H1 (cell line): Measurements from ENCODE around the gene PHTF2. TPM values are rescaled to one million over a fixed set of nuclear protein-coding genes. Genes with fewer than 3 reads are reported as not detected.

Experiments used
- CTCF ChIA-PET: fragments of 300-600 bp; sonication (Branson Sonifier 250); formaldehyde crosslinking; loops from one replicate; lab custom pipeline; 2021; ENCODE audit not compliant: partially characterized antibody; lab: Charles Lee
- POLR2A ChIA-PET: fragments of 300-600 bp; sonication (Branson Sonifier 250); formaldehyde crosslinking; loops from one replicate; lab custom pipeline; 2021; ENCODE audit warnings: inconsistent platforms; ENCODE audit not compliant: partially characterized antibody; lab: Charles Lee
- DNase-seq, 2 experiments: peaks; one replicate each; pipeline versions ENCODE4 v3.0.0 to v3.0.0-alpha.2; 2010 to 2022; ENCODE audit warnings: low spot score in 2 of 2, low read depth in 1 of 2, mixed read lengths in 1 of 2
- FAIRE-seq: peaks from 2 replicates; lab custom pipeline; 2011; peaks lifted over from hg19 to GRCh38; lab: Jason Lieb, UNC
- H2AFZ ChIP-seq: 2 replicates; pipeline ENCODE4 v1.8.1; 2012; ENCODE audit warnings: low read length, inconsistent platforms
- H2AK5ac ChIP-seq: 2 replicates; pipeline ENCODE4 v1.6.1; 2013; ENCODE audit warnings: low read depth, low read length
- H2BK120ac ChIP-seq: replicated peaks from 2 replicates; pipeline ENCODE3; 2013; ENCODE audit warnings: low read depth, low read length, inconsistent platforms
- H2BK12ac ChIP-seq: 2 replicates; pipeline ENCODE4 v1.6.1; 2013; ENCODE audit warnings: low read depth, low read length
- H2BK15ac ChIP-seq: 2 replicates; pipeline ENCODE4 v1.6.1; 2013; ENCODE audit warnings: low read length
- H2BK20ac ChIP-seq: 2 replicates; pipeline ENCODE4 v1.6.1; 2013; ENCODE audit warnings: low read length
- H2BK5ac ChIP-seq: 2 replicates; pipeline ENCODE4 v1.6.1; 2013; ENCODE audit warnings: low read depth, low read length
- H3K14ac ChIP-seq: 2 replicates; pipeline ENCODE4 v1.6.1; 2013; ENCODE audit warnings: inconsistent platforms; ENCODE audit not compliant: insufficient read length
- H3K18ac ChIP-seq: 2 replicates; pipeline ENCODE4 v1.6.1; 2013; ENCODE audit warnings: low read length; ENCODE audit errors: extremely low read depth
- H3K23ac ChIP-seq: 2 replicates; pipeline ENCODE4 v1.6.1; 2013; ENCODE audit warnings: inconsistent platforms; ENCODE audit not compliant: insufficient read length
- H3K23me2 ChIP-seq: 2 replicates; pipeline ENCODE4 v1.6.1; 2013; ENCODE audit warnings: low read depth, low read length
- H3K27ac ChIP-seq: 2 replicates; pipeline ENCODE4 v1.6.1; 2011; ENCODE audit warnings: low read depth, low read length, inconsistent platforms
- H3K27me3 ChIP-seq, 4 experiments: replicated peaks in 1 of 4; 1 replicate in 1 of 4; 2 replicates in 3 of 4; pipeline versions ENCODE4 v1.6.1 to v1.8.1; 2011 to 2013; ENCODE audit warnings: low read length in 3 of 4, mild to moderate bottlenecking in 3 of 4, inconsistent platforms in 2 of 4, mixed read lengths in 2 of 4, moderate library complexity in 1 of 4; ENCODE audit not compliant: control insufficient read depth in 3 of 4, insufficient read depth in 3 of 4; ENCODE audit errors: extremely low read depth in 1 of 4
- H3K36me3 ChIP-seq, 4 experiments: 2 replicates each; pipeline versions ENCODE4 v1.6.1 to v1.8.1; 2011 to 2013; ENCODE audit warnings: mild to moderate bottlenecking in 4 of 4, low read length in 3 of 4, moderate library complexity in 2 of 4, control low read depth in 1 of 4, inconsistent platforms in 1 of 4; ENCODE audit not compliant: insufficient read depth in 4 of 4, control insufficient read depth in 2 of 4
- H3K4ac ChIP-seq: replicated peaks from 2 replicates; pipeline ENCODE3; 2013; ENCODE audit warnings: low read length, low read depth, mixed read lengths, inconsistent platforms; ENCODE audit not compliant: insufficient read length
- H3K4me1 ChIP-seq, 4 experiments: replicated peaks in 1 of 4; 1 replicate in 1 of 4; 2 replicates in 3 of 4; pipeline versions ENCODE4 v1.6.1 to v1.8.1; 2011 to 2013; ENCODE audit warnings: low read length in 3 of 4, inconsistent platforms in 2 of 4, mixed read lengths in 1 of 4; ENCODE audit not compliant: insufficient read depth in 4 of 4, control insufficient read depth in 3 of 4
- H3K4me2 ChIP-seq, 2 experiments: 2 replicates each; pipeline versions ENCODE4 v1.6.1 to v1.8.1; 2011 to 2013; ENCODE audit warnings: low read depth in 2 of 2, low read length in 2 of 2, control low read depth in 1 of 2, inconsistent platforms in 1 of 2, mild to moderate bottlenecking in 1 of 2; ENCODE audit not compliant: insufficient read depth in 1 of 2
- H3K4me3 ChIP-seq, 4 experiments: fragments of 200-600, 300-600 bp in 1 of 4; sonication (generic), shearing (Covaris generic), sonication (Bioruptor Twin) in 1 of 4; 2 replicates each; pipeline versions ENCODE4 v1.5.1 to v1.8.1; 2011 to 2016; ENCODE audit warnings: low read length in 4 of 4, low read depth in 3 of 4, control low read depth in 2 of 4, inconsistent platforms in 2 of 4, mild to moderate bottlenecking in 2 of 4, mixed read lengths in 1 of 4, moderate library complexity in 1 of 4; ENCODE audit not compliant: insufficient read depth in 2 of 4; ENCODE audit errors: extremely low read depth in 1 of 4
- H3K56ac ChIP-seq: replicated peaks from 2 replicates; pipeline ENCODE3; 2013; ENCODE audit warnings: low read depth, mild to moderate bottlenecking, mixed read lengths, low read length, inconsistent platforms; ENCODE audit not compliant: insufficient read length
- H3K79me1 ChIP-seq: 2 replicates; pipeline ENCODE4 v1.6.1; 2013; ENCODE audit warnings: low read depth, low read length, control low read depth
- H3K79me2 ChIP-seq, 2 experiments: 2 replicates each; pipeline versions ENCODE4 v1.6.1 to v1.8.1; 2012 to 2013; ENCODE audit warnings: low read length in 2 of 2, mild to moderate bottlenecking in 2 of 2, inconsistent platforms in 1 of 2; ENCODE audit not compliant: insufficient read depth in 2 of 2, control insufficient read depth in 1 of 2
- H3K9ac ChIP-seq, 4 experiments: replicated peaks in 1 of 4; 1 replicate in 1 of 4; 2 replicates in 3 of 4; pipeline versions ENCODE4 v1.6.1 to v1.8.1; 2011 to 2013; ENCODE audit warnings: low read depth in 3 of 4, low read length in 3 of 4, control low read depth in 2 of 4, mild to moderate bottlenecking in 2 of 4, moderate library complexity in 2 of 4, inconsistent platforms in 1 of 4; ENCODE audit errors: extremely low read depth in 1 of 4
- H3K9me3 ChIP-seq, 2 experiments: 2 replicates each; pipeline versions ENCODE4 v1.6.1 to v1.8.1; 2012 to 2013; ENCODE audit warnings: mild to moderate bottlenecking in 2 of 2, moderate library complexity in 2 of 2, control low read depth in 1 of 2, inconsistent platforms in 1 of 2, low read depth in 1 of 2, low read length in 1 of 2, mixed read lengths in 1 of 2; ENCODE audit not compliant: insufficient read depth in 2 of 2
- H4K20me1 ChIP-seq, 2 experiments: replicated peaks in 1 of 2; 2 replicates each; pipeline versions ENCODE3 to v1.8.1; 2011 to 2013; ENCODE audit warnings: inconsistent platforms in 2 of 2, low read length in 2 of 2, mild to moderate bottlenecking in 1 of 2; ENCODE audit not compliant: insufficient read depth in 2 of 2, control insufficient read depth in 1 of 2
- H4K5ac ChIP-seq: 2 replicates; pipeline ENCODE4 v1.6.1; 2013; ENCODE audit warnings: low read length, low read depth, mixed read lengths, inconsistent platforms; ENCODE audit not compliant: insufficient read length
- H4K8ac ChIP-seq: 2 replicates; pipeline ENCODE4 v1.8.0; 2013; ENCODE audit warnings: mild to moderate bottlenecking, moderate library complexity, low read length, inconsistent platforms; ENCODE audit not compliant: insufficient read depth; ENCODE audit errors: extremely low read depth
- H4K91ac ChIP-seq: replicated peaks from 2 replicates; pipeline ENCODE3; 2013; ENCODE audit warnings: low read length, mixed read lengths, inconsistent platforms; ENCODE audit not compliant: insufficient read length
- ASH2L ChIP-seq: fragments of 200-600, 300-600 bp; sonication (generic); IDR thresholded peaks from one replicate; pipeline ENCODE4 v1.7.1; 2017; ENCODE audit warnings: low read length
- BACH1 ChIP-seq: IDR thresholded peaks from 2 replicates; pipeline ENCODE4 v1.6.1; 2012; ENCODE audit warnings: low read length, improper control_type of control experiment
- JUN ChIP-seq: IDR thresholded peaks from 2 replicates; pipeline ENCODE4 v1.6.1; 2011; ENCODE audit warnings: low read depth, mild to moderate bottlenecking, improper control_type of control experiment, low read length
- KDM4A ChIP-seq: IDR thresholded peaks from one replicate; pipeline ENCODE4 v1.7.1; 2012; ENCODE audit warnings: low read depth, mild to moderate bottlenecking, moderate library complexity, low read length, inconsistent platforms; ENCODE audit not compliant: severe bottlenecking
- NANOG ChIP-seq: IDR thresholded peaks from 2 replicates; pipeline ENCODE4 v1.6.1; 2011; ENCODE audit warnings: low read length, low read depth, mild to moderate bottlenecking, inconsistent platforms; ENCODE audit not compliant: insufficient read depth, poor library complexity, severe bottlenecking
- POU5F1 ChIP-seq: IDR thresholded peaks from 2 replicates; pipeline ENCODE4 v1.6.1; 2011; ENCODE audit warnings: low read depth, mild to moderate bottlenecking, low read length, moderate library complexity
- RBBP5 ChIP-seq: IDR thresholded peaks from 2 replicates; pipeline ENCODE4 v1.7.1; 2012; ENCODE audit warnings: low read depth, mild to moderate bottlenecking, inconsistent platforms, low read length, moderate library complexity, borderline replicate concordance
- RNF2 ChIP-seq: fragments of 200-900, 300-1000 bp; sonication (generic); IDR thresholded peaks from 2 replicates; pipeline ENCODE4 v1.7.1; 2016; ENCODE audit warnings: borderline replicate concordance, low read depth, mild to moderate bottlenecking, antibody characterized with exemption, low read length; ENCODE audit not compliant: poor library complexity, severe bottlenecking; ENCODE audit errors: missing control alignments
- SIN3A ChIP-seq, 2 experiments: IDR thresholded peaks in 1 of 2; conservative IDR thresholded peaks in 1 of 2; 2 replicates each; pipeline ENCODE4 v1.6.1; 2011 to 2012; ENCODE audit warnings: low read length in 2 of 2, improper control_type of control experiment in 1 of 2, low read depth in 1 of 2, mild to moderate bottlenecking in 1 of 2
- SIRT6 ChIP-seq: IDR thresholded peaks from one replicate; pipeline ENCODE4 v1.7.1; 2012; ENCODE audit warnings: low read length, inconsistent platforms
- YY1 ChIP-seq: IDR thresholded peaks from 2 replicates; pipeline ENCODE4 v1.6.1; 2011; ENCODE audit warnings: low read depth, mild to moderate bottlenecking, low read length
- ZNF274 ChIP-seq: IDR thresholded peaks from 2 replicates; pipeline ENCODE4 v1.7.0; 2012; ENCODE audit warnings: low read length, borderline replicate concordance; ENCODE audit errors: extremely low read depth
- polyA plus RNA-seq, 7 experiments: library from polyadenylated mRNA; depleted of rRNA in 3 of 7; stranded (reverse) in 5 of 7; unstranded in 2 of 7; fragments of >200 nt in 5 of 7; fragments of 200-250 nt in 2 of 7; gene quantifications; 1 replicate in 5 of 7; 2 replicates in 1 of 7; 4 replicates in 1 of 7; pipeline versions ENCODE4 v1.2.1 to v1.2.3, GENCODE V29; 2011 to 2013; ENCODE audit warnings: missing spikeins in 2 of 7, mixed read lengths in 2 of 7
- total RNA-seq: library from RNA; stranded (reverse); fragmentation: NEBNext Ultra II Directional; extraction: Animal tissue kit (Norgen Biotek cat#: 25700); gene quantifications from 2 replicates; pipeline ENCODE4 v1.2.1, GENCODE V29; 2021
- TF ChIP-seq, protein P1 (sequence below): IDR thresholded peaks from 2 replicates; pipeline ENCODE4 v1.6.1; 2012; ENCODE audit warnings: low read length, inconsistent platforms

PHTF2 gene
- total and polyA plus RNA-seq, 2 of the 8 experiments (the other 6 are each of a cell fraction or from before 2014, with no cell fraction given): 9.0 to 25.4 TPM

- Histone ChIP-seq H3K27me3 (no peaks in the 10 kb centered on the region), H3K4ac (no peak overlapping the region), H3K9me3 (no peaks in the 10 kb centered on the region), H4K8ac (no peak overlapping the region), H3K36me3 (no peaks in the 10 kb centered on the region), H2BK120ac (no peak overlapping the region), H4K5ac (no peak overlapping the region), H3K79me2 (no peaks in the 10 kb centered on the region), H2AFZ (no peak overlapping the region), H3K23ac (no peak overlapping the region), H3K27ac (no peak overlapping the region), H3K4me3 (no peak overlapping the region), H3K79me1 (no peaks in the 10 kb centered on the region), H4K91ac (no peak overlapping the region), H2BK5ac (no peak overlapping the region), H3K9ac (no peak overlapping the region), H2BK12ac (no peak overlapping the region), H3K14ac (no peak overlapping the region), H3K23me2 (no peaks in the 10 kb centered on the region), H4K20me1 (no peaks in the 10 kb centered on the region), H3K56ac (no peak overlapping the region), H3K4me1 (no peaks in the 10 kb centered on the region), H2BK15ac (no peak overlapping the region), H3K18ac (no peak overlapping the region), H2BK20ac (no peak overlapping the region), H3K4me2 (no peak overlapping the region), H2AK5ac (no peak overlapping the region)
- ChIA-PET POLR2A (no interaction called here), CTCF (interaction anchor here (0.9 to 1.0 kb wide), 2 partner anchors 19 to 27 kb away, joined by 3 read pairs; no protein-coding TSS in a partner anchor)
- no peak for FAIRE-seq
- no peak for DNase-seq
- no peak for TF ChIP-seq POU5F1
- TF ChIP-seq NANOG: no peak
- TF ChIP-seq YY1: no peak
- TF ChIP-seq SIRT6: no peak
- TF ChIP-seq, protein P1, sequence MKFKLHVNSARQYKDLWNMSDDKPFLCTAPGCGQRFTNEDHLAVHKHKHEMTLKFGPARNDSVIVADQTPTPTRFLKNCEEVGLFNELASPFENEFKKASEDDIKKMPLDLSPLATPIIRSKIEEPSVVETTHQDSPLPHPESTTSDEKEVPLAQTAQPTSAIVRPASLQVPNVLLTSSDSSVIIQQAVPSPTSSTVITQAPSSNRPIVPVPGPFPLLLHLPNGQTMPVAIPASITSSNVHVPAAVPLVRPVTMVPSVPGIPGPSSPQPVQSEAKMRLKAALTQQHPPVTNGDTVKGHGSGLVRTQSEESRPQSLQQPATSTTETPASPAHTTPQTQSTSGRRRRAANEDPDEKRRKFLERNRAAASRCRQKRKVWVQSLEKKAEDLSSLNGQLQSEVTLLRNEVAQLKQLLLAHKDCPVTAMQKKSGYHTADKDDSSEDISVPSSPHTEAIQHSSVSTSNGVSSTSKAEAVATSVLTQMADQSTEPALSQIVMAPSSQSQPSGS: no peak
- TF ChIP-seq BACH1: no peak
- TF ChIP-seq ASH2L: no peak
- no peak for TF ChIP-seq SIN3A (conservative IDR thresholded peaks at IDR 0.05 in 1 of 2, IDR thresholded peaks at IDR 0.05 in 1 of 2; ENCODE audit: low read depth in 1 of 2, low read length in 2 of 2)
- TF ChIP-seq RBBP5: no peak
- no peak for TF ChIP-seq RNF2
- no peak for TF ChIP-seq KDM4A
- no peak for TF ChIP-seq ZNF274
- no peak for TF ChIP-seq JUN
Observed at GRCh38 chr7:77967429-77967828, 168.9 kb downstream of the PHTF2 start.
